Skeletal muscle tissue (tissue), 5 donors: ENCODE data around the gene CORO6. TPM values are rescaled to one million over a fixed set of nuclear protein-coding genes. Genes with fewer than 3 reads are reported as not detected.
A peak's percentile ranks its signal among the peaks of the same experiment; 100 is the strongest.

Experiments
- H3K27ac ChIP-seq: one replicate; pipeline ENCODE4 v1.7.0; 2013; ENCODE audit warnings: mild to moderate bottlenecking, low read depth, low read length, inconsistent platforms
- H3K27me3 ChIP-seq, 3 donors: one replicate each; pipeline ENCODE4 v1.7.0; 2013; ENCODE audit warnings: low read length in 3 of 3; ENCODE audit not compliant: control insufficient read depth in 3 of 3, insufficient read depth in 3 of 3
- H3K36me3 ChIP-seq, 3 donors: one replicate each; pipeline ENCODE4 v1.7.0; 2013; ENCODE audit warnings: low read length in 3 of 3; ENCODE audit not compliant: control insufficient read depth in 3 of 3, insufficient read depth in 3 of 3
- H3K4me1 ChIP-seq, 3 donors: one replicate each; pipeline ENCODE4 v1.7.0; 2013; ENCODE audit warnings: low read length in 3 of 3, mild to moderate bottlenecking in 3 of 3; ENCODE audit not compliant: control insufficient read depth in 3 of 3, insufficient read depth in 3 of 3
- H3K4me3 ChIP-seq, 3 donors: one replicate each; pipeline ENCODE4 v1.7.0; 2013; ENCODE audit warnings: low read length in 3 of 3
- H3K9ac ChIP-seq, 3 donors: one replicate each; pipeline ENCODE4 v1.7.0; 2013; ENCODE audit warnings: low read length in 3 of 3, mild to moderate bottlenecking in 3 of 3, moderate library complexity in 2 of 3, low read depth in 1 of 3
- H3K9me3 ChIP-seq, 3 donors: one replicate each; pipeline ENCODE4 v1.7.0; 2013; ENCODE audit warnings: low read length in 3 of 3; ENCODE audit not compliant: control insufficient read depth in 3 of 3
- small RNA-seq: library from RNA; depleted of rRNA; stranded (forward); fragments of <200 nt; gene quantifications from one replicate; pipeline ENCODE3, GENCODE V24; 2014
- total RNA-seq: library from RNA; depleted of rRNA; stranded (reverse); fragments of >200 nt; gene quantifications from one replicate; pipeline ENCODE4 v1.2.3, GENCODE V29; 2014
- donor health status: Osteomylitis.

Gene CORO6
- total RNA-seq, 1 donor from 2014 or later = 43.3 TPM

GRCh38 chr17:29567554-29568330 lies 55.0 kb downstream of the CORO6 start:
- peak overlapping the region; percentile 47 for H3K27ac ChIP-seq
- peak overlapping the region; percentile 86 to 90 (median 87) for H3K4me3 ChIP-seq
- H3K4me1 ChIP-seq = peaks cover 26 to 44% (median 28%) of the 10 kb centered on the region in 3 donors
- H3K9ac ChIP-seq = peak overlapping the region; percentile 83 to 87 (median 83)
- no peaks in the 10 kb centered on the region for H3K9me3 ChIP-seq
- peaks cover 0 to 5% (median 4%) of the 10 kb centered on the region in 3 donors for H3K36me3 ChIP-seq
- peaks cover 0 to 6% (median 0%) of the 10 kb centered on the region in 3 donors for H3K27me3 ChIP-seq

DNA sequence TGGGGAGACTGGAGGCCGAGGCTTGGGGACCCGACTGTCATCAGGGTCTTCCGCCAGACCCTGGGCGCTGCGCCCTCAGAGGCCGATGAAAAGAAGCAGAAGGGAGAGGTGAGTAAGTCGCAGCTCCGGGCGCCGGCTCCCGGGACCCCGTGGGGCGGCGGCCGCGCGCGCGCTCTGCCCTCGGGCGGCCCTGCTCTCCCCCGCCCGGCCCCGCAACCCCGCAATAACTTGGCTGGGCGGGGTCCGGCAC lies 55.5 kb downstream of the CORO6 start:
- H3K9ac ChIP-seq = peak overlapping the region; percentile 83 to 87 (median 83)
- H3K4me3 ChIP-seq = peak overlapping the region; percentile 51 to 90 (median 87)
- no peaks in the 10 kb centered on the region for H3K9me3 ChIP-seq
- H3K27ac ChIP-seq = peak overlapping the region; percentile 19
- H3K36me3 ChIP-seq = peaks cover 0 to 7% (median 5%) of the 10 kb centered on the region in 3 donors
- H3K27me3 ChIP-seq = peaks cover 0 to 6% (median 0%) of the 10 kb centered on the region in 3 donors
- peaks cover 26 to 45% (median 28%) of the 10 kb centered on the region in 3 donors for H3K4me1 ChIP-seq

GRCh38 chr17:29566473-29567303 lies 56.0 kb downstream of the CORO6 start, which contains the start of gene ABHD15:
Gene ABHD15, minus strand, starts transcription at chr17:29567037. Its CDS starts 71 bp downstream, at chr17:29566966.
- Histone ChIP-seq H3K27me3 (peaks cover 0 to 6% (median 0%) of the 10 kb centered on the region in 3 donors), H3K36me3 (peaks cover 0 to 8% (median 5%) of the 10 kb centered on the region in 3 donors), H3K4me1 (peaks cover 26 to 45% (median 29%) of the 10 kb centered on the region in 3 donors), H3K4me3 (peak within 1 kb of the TSS; percentile 86 to 90 (median 87)), H3K9ac (peak within 1 kb of the TSS; percentile 83 to 87 (median 83)), H3K9me3 (no peaks in the 10 kb centered on the region), H3K27ac (peak within 1 kb of the TSS; percentile 19)

DNA sequence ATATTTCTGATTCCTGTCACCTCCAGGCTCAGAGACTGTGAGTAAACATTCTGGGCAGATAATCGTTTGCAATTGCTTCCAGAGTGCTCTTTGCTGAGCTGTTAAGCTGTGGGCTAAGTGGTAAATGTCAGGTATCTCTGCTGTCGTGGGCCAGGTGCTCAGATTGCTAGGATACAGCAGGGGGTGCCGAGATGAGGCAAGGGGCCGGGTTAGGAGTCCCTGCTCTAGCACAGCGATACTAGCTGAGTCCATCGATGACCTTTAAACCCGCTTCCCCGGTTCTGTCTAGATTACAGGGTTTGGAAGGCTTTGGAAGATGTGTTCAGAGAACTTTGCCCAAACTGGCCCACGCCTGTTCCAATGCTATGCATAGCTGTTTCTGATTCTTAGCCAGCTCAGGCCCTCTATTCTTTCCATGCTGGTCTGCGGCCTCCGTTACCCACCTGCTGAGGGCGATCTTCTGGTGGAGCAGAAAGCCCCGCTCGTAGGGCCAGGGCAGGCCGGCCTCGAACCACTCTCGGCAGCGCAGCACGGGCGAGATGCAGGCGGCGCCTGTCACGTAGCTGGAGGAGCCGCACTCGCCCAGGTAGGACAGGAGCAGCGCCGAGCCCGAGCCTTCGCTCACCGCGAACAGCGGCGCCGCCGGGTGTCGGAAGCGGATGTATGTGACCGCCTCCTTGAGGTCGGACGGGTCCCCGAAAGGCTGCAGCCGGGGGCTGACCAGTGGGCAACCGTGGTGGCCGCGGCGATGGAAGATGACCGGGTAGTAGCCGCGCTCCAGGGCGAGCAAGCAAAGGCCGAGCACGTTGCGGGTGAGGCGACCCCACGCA lies 56.9 kb downstream of the CORO6 start:
- Histone ChIP-seq H3K36me3 (peaks cover 0 to 8% (median under 1%) of the 10 kb centered on the region in 3 donors), H3K9ac (peak overlapping the region; percentile 33 to 56 (median 54)), H3K9me3 (no peaks in the 10 kb centered on the region), H3K27ac (no peak overlapping the region), H3K4me1 (peaks cover 24 to 47% (median 31%) of the 10 kb centered on the region in 3 donors), H3K4me3 (peak overlapping the region; percentile 14 to 52 (median 48)), H3K27me3 (peaks cover 0 to 6% (median 0%) of the 10 kb centered on the region in 3 donors)

Small RNA genes lying within 50 kb of the gene (small RNA-seq; reads per million reads assigned to genes)
- gene RNU6-920P = not detected

Other genes starting within 250 kb of the CORO6 start
- 36.0 TPM for gene TAOK1, start 232.5 kb downstream of the CORO6 start, total RNA-seq
- gene ABHD15, start 55.9 kb downstream of the CORO6 start, total RNA-seq = 5.2 TPM
- 26.1 TPM for gene TP53I13, start 54.2 kb downstream of the CORO6 start, total RNA-seq
- 11.0 TPM for gene GIT1, start 33.3 kb downstream of the CORO6 start, total RNA-seq
- 9.4 TPM for gene ANKRD13B, start 29.8 kb downstream of the CORO6 start, total RNA-seq